H1 (cell line): ENCODE data around the gene TNP1. TPM values are rescaled to one million over a fixed set of nuclear protein-coding genes. Genes with fewer than 3 reads are reported as not detected.

ENCODE experiments used
- CTCF ChIA-PET: fragments of 300-600 bp; sonication (Branson Sonifier 250); formaldehyde crosslinking; loops from one replicate; lab custom pipeline; 2021; ENCODE audit not compliant: partially characterized antibody; lab: Charles Lee
- POLR2A ChIA-PET: fragments of 300-600 bp; sonication (Branson Sonifier 250); formaldehyde crosslinking; loops from one replicate; lab custom pipeline; 2021; ENCODE audit warnings: inconsistent platforms; ENCODE audit not compliant: partially characterized antibody; lab: Charles Lee
- DNase-seq, 2 experiments: peaks; one replicate each; pipeline versions ENCODE4 v3.0.0 to v3.0.0-alpha.2; 2010 to 2022; ENCODE audit warnings: low spot score in 2 of 2, low read depth in 1 of 2, mixed read lengths in 1 of 2
- FAIRE-seq: peaks from 2 replicates; lab custom pipeline; 2011; peaks lifted over from hg19 to GRCh38; lab: Jason Lieb, UNC
- H2AFZ ChIP-seq: 2 replicates; pipeline ENCODE4 v1.8.1; 2012; ENCODE audit warnings: low read length, inconsistent platforms
- H2AK5ac ChIP-seq: 2 replicates; pipeline ENCODE4 v1.6.1; 2013; ENCODE audit warnings: low read depth, low read length
- H2BK120ac ChIP-seq: replicated peaks from 2 replicates; pipeline ENCODE3; 2013; ENCODE audit warnings: low read depth, low read length, inconsistent platforms
- H2BK12ac ChIP-seq: 2 replicates; pipeline ENCODE4 v1.6.1; 2013; ENCODE audit warnings: low read depth, low read length
- H2BK15ac ChIP-seq: 2 replicates; pipeline ENCODE4 v1.6.1; 2013; ENCODE audit warnings: low read length
- H2BK20ac ChIP-seq: 2 replicates; pipeline ENCODE4 v1.6.1; 2013; ENCODE audit warnings: low read length
- H2BK5ac ChIP-seq: 2 replicates; pipeline ENCODE4 v1.6.1; 2013; ENCODE audit warnings: low read depth, low read length
- H3K14ac ChIP-seq: 2 replicates; pipeline ENCODE4 v1.6.1; 2013; ENCODE audit warnings: inconsistent platforms; ENCODE audit not compliant: insufficient read length
- H3K18ac ChIP-seq: 2 replicates; pipeline ENCODE4 v1.6.1; 2013; ENCODE audit warnings: low read length; ENCODE audit errors: extremely low read depth
- H3K23ac ChIP-seq: 2 replicates; pipeline ENCODE4 v1.6.1; 2013; ENCODE audit warnings: inconsistent platforms; ENCODE audit not compliant: insufficient read length
- H3K23me2 ChIP-seq: 2 replicates; pipeline ENCODE4 v1.6.1; 2013; ENCODE audit warnings: low read depth, low read length
- H3K27ac ChIP-seq: 2 replicates; pipeline ENCODE4 v1.6.1; 2011; ENCODE audit warnings: low read depth, low read length, inconsistent platforms
- H3K27me3 ChIP-seq, 4 experiments: replicated peaks in 1 of 4; 1 replicate in 1 of 4; 2 replicates in 3 of 4; pipeline versions ENCODE4 v1.6.1 to v1.8.1; 2011 to 2013; ENCODE audit warnings: low read length in 3 of 4, mild to moderate bottlenecking in 3 of 4, inconsistent platforms in 2 of 4, mixed read lengths in 2 of 4, moderate library complexity in 1 of 4; ENCODE audit not compliant: control insufficient read depth in 3 of 4, insufficient read depth in 3 of 4; ENCODE audit errors: extremely low read depth in 1 of 4
- H3K36me3 ChIP-seq, 4 experiments: 2 replicates each; pipeline versions ENCODE4 v1.6.1 to v1.8.1; 2011 to 2013; ENCODE audit warnings: mild to moderate bottlenecking in 4 of 4, low read length in 3 of 4, moderate library complexity in 2 of 4, control low read depth in 1 of 4, inconsistent platforms in 1 of 4; ENCODE audit not compliant: insufficient read depth in 4 of 4, control insufficient read depth in 2 of 4
- H3K4ac ChIP-seq: replicated peaks from 2 replicates; pipeline ENCODE3; 2013; ENCODE audit warnings: low read length, low read depth, mixed read lengths, inconsistent platforms; ENCODE audit not compliant: insufficient read length
- H3K4me1 ChIP-seq, 4 experiments: replicated peaks in 1 of 4; 1 replicate in 1 of 4; 2 replicates in 3 of 4; pipeline versions ENCODE4 v1.6.1 to v1.8.1; 2011 to 2013; ENCODE audit warnings: low read length in 3 of 4, inconsistent platforms in 2 of 4, mixed read lengths in 1 of 4; ENCODE audit not compliant: insufficient read depth in 4 of 4, control insufficient read depth in 3 of 4
- H3K4me2 ChIP-seq, 2 experiments: 2 replicates each; pipeline versions ENCODE4 v1.6.1 to v1.8.1; 2011 to 2013; ENCODE audit warnings: low read depth in 2 of 2, low read length in 2 of 2, control low read depth in 1 of 2, inconsistent platforms in 1 of 2, mild to moderate bottlenecking in 1 of 2; ENCODE audit not compliant: insufficient read depth in 1 of 2
- H3K4me3 ChIP-seq, 4 experiments: fragments of 200-600, 300-600 bp in 1 of 4; sonication (generic), shearing (Covaris generic), sonication (Bioruptor Twin) in 1 of 4; 2 replicates each; pipeline versions ENCODE4 v1.5.1 to v1.8.1; 2011 to 2016; ENCODE audit warnings: low read length in 4 of 4, low read depth in 3 of 4, control low read depth in 2 of 4, inconsistent platforms in 2 of 4, mild to moderate bottlenecking in 2 of 4, mixed read lengths in 1 of 4, moderate library complexity in 1 of 4; ENCODE audit not compliant: insufficient read depth in 2 of 4; ENCODE audit errors: extremely low read depth in 1 of 4
- H3K56ac ChIP-seq: replicated peaks from 2 replicates; pipeline ENCODE3; 2013; ENCODE audit warnings: low read depth, mild to moderate bottlenecking, mixed read lengths, low read length, inconsistent platforms; ENCODE audit not compliant: insufficient read length
- H3K79me1 ChIP-seq: 2 replicates; pipeline ENCODE4 v1.6.1; 2013; ENCODE audit warnings: low read depth, low read length, control low read depth
- H3K79me2 ChIP-seq, 2 experiments: 2 replicates each; pipeline versions ENCODE4 v1.6.1 to v1.8.1; 2012 to 2013; ENCODE audit warnings: low read length in 2 of 2, mild to moderate bottlenecking in 2 of 2, inconsistent platforms in 1 of 2; ENCODE audit not compliant: insufficient read depth in 2 of 2, control insufficient read depth in 1 of 2
- H3K9ac ChIP-seq, 4 experiments: replicated peaks in 1 of 4; 1 replicate in 1 of 4; 2 replicates in 3 of 4; pipeline versions ENCODE4 v1.6.1 to v1.8.1; 2011 to 2013; ENCODE audit warnings: low read depth in 3 of 4, low read length in 3 of 4, control low read depth in 2 of 4, mild to moderate bottlenecking in 2 of 4, moderate library complexity in 2 of 4, inconsistent platforms in 1 of 4; ENCODE audit errors: extremely low read depth in 1 of 4
- H3K9me3 ChIP-seq, 2 experiments: 2 replicates each; pipeline versions ENCODE4 v1.6.1 to v1.8.1; 2012 to 2013; ENCODE audit warnings: mild to moderate bottlenecking in 2 of 2, moderate library complexity in 2 of 2, control low read depth in 1 of 2, inconsistent platforms in 1 of 2, low read depth in 1 of 2, low read length in 1 of 2, mixed read lengths in 1 of 2; ENCODE audit not compliant: insufficient read depth in 2 of 2
- H4K20me1 ChIP-seq, 2 experiments: replicated peaks in 1 of 2; 2 replicates each; pipeline versions ENCODE3 to v1.8.1; 2011 to 2013; ENCODE audit warnings: inconsistent platforms in 2 of 2, low read length in 2 of 2, mild to moderate bottlenecking in 1 of 2; ENCODE audit not compliant: insufficient read depth in 2 of 2, control insufficient read depth in 1 of 2
- H4K5ac ChIP-seq: 2 replicates; pipeline ENCODE4 v1.6.1; 2013; ENCODE audit warnings: low read length, low read depth, mixed read lengths, inconsistent platforms; ENCODE audit not compliant: insufficient read length
- H4K8ac ChIP-seq: 2 replicates; pipeline ENCODE4 v1.8.0; 2013; ENCODE audit warnings: mild to moderate bottlenecking, moderate library complexity, low read length, inconsistent platforms; ENCODE audit not compliant: insufficient read depth; ENCODE audit errors: extremely low read depth
- H4K91ac ChIP-seq: replicated peaks from 2 replicates; pipeline ENCODE3; 2013; ENCODE audit warnings: low read length, mixed read lengths, inconsistent platforms; ENCODE audit not compliant: insufficient read length
- BACH1 ChIP-seq: IDR thresholded peaks from 2 replicates; pipeline ENCODE4 v1.6.1; 2012; ENCODE audit warnings: low read length, improper control_type of control experiment
- BRCA1 ChIP-seq: IDR thresholded peaks from 2 replicates; pipeline ENCODE4 v1.6.1; 2012; ENCODE audit warnings: low read depth, low read length, improper control_type of control experiment
- CHD1 ChIP-seq: IDR thresholded peaks from 2 replicates; pipeline ENCODE4 v1.6.1; 2012; ENCODE audit warnings: low read depth, low read length, improper control_type of control experiment
- CTCF ChIP-seq, 3 experiments: IDR thresholded peaks; 1 replicate in 2 of 3; 2 replicates in 1 of 3; pipeline versions ENCODE4 v1.5.1 to v1.6.1; 2011; ENCODE audit warnings: low read length in 3 of 3, mild to moderate bottlenecking in 3 of 3, inconsistent platforms in 2 of 3, low read depth in 1 of 3, moderate library complexity in 1 of 3; ENCODE audit not compliant: insufficient read depth in 1 of 3; ENCODE audit errors: control extremely low read depth in 1 of 3
- E2F6 ChIP-seq: IDR thresholded peaks from 2 replicates; pipeline ENCODE4 v1.6.1; 2012; ENCODE audit warnings: inconsistent platforms
- NRF1 ChIP-seq: IDR thresholded peaks from 2 replicates; pipeline ENCODE4 v1.6.1; 2011; ENCODE audit warnings: mild to moderate bottlenecking, low read depth, low read length, improper control_type of control experiment
- POU5F1 ChIP-seq: IDR thresholded peaks from 2 replicates; pipeline ENCODE4 v1.6.1; 2011; ENCODE audit warnings: low read depth, mild to moderate bottlenecking, low read length, moderate library complexity
- RFX5 ChIP-seq: IDR thresholded peaks from 2 replicates; pipeline ENCODE4 v1.6.1; 2011; ENCODE audit warnings: low read depth, low read length, improper control_type of control experiment, borderline replicate concordance
- WGBS, 2 experiments: shearing (Covaris generic) in 1 of 2; methylation state at CpG; one replicate each; pipeline versions ENCODE4 v1.1.6 to v1.1.7; 2013 to 2015; ENCODE audit warnings: low lambda C conversion rate in 2 of 2, mixed read lengths in 2 of 2, inconsistent platforms in 1 of 2, low coverage in 1 of 2, missing lambda C conversion rate in 1 of 2; ENCODE audit not compliant: insufficient replicate concordance in 2 of 2, insufficient coverage in 1 of 2, insufficient read length in 1 of 2; ENCODE audit errors: extremely low coverage in 1 of 2, missing lambda C conversion rate in 1 of 2; 5-methylcytosine and 5-hydroxymethylcytosine counted together
- polyA plus RNA-seq, 7 experiments: library from polyadenylated mRNA; depleted of rRNA in 3 of 7; stranded (reverse) in 5 of 7; unstranded in 2 of 7; fragments of >200 nt in 5 of 7; fragments of 200-250 nt in 2 of 7; gene quantifications; 1 replicate in 5 of 7; 2 replicates in 1 of 7; 4 replicates in 1 of 7; pipeline versions ENCODE4 v1.2.1 to v1.2.3, GENCODE V29; 2011 to 2013; ENCODE audit warnings: missing spikeins in 2 of 7, mixed read lengths in 2 of 7
- total RNA-seq: library from RNA; stranded (reverse); fragmentation: NEBNext Ultra II Directional; extraction: Animal tissue kit (Norgen Biotek cat#: 25700); gene quantifications from 2 replicates; pipeline ENCODE4 v1.2.1, GENCODE V29; 2021
- TF ChIP-seq, protein P1 (sequence below): IDR thresholded peaks from 2 replicates; pipeline ENCODE4 v1.6.1; 2012; ENCODE audit warnings: low read length, inconsistent platforms

TNP1 gene
- total and polyA plus RNA-seq, 2 of the 8 experiments (the other 6 are each of a cell fraction or from before 2014, with no cell fraction given) = not detected

DNA sequence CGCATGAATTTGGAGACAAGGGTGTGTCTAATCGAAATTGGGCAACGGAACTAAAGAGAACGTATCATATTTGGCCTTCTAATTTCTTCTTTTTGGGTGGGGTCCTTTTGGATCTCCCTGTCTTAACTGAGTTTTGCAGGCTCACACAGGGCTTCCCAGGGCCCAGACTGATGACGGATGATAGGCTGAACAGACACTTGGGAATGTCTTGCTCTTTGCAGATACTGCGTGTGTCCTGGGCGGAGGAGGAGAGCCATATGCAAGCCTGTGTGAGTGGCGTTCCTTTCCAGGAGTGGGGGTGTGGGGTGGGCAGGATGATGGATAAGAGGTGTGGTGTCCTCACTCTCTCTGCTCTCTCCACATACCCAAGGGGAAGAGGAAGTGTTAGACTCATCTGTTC lies 40.1 kb downstream of the TNP1 start:
- Histone ChIP-seq H4K5ac (no peak overlapping the region), H3K4ac (no peak overlapping the region), H3K56ac (no peak overlapping the region), H2BK5ac (no peak overlapping the region), H4K20me1 (no peaks in the 10 kb centered on the region), H3K9me3 (no peaks in the 10 kb centered on the region), H3K4me3 (no peak overlapping the region), H3K36me3 (no peaks in the 10 kb centered on the region), H2BK120ac (no peak overlapping the region), H3K27ac (no peak overlapping the region), H2BK20ac (no peak overlapping the region), H3K79me1 (no peaks in the 10 kb centered on the region), H2BK12ac (no peak overlapping the region), H3K14ac (no peak overlapping the region), H2AFZ (no peak overlapping the region), H3K4me2 (no peak overlapping the region), H2BK15ac (no peak overlapping the region), H3K27me3 (no peaks in the 10 kb centered on the region), H4K8ac (no peak overlapping the region), H3K18ac (no peak overlapping the region), H3K4me1 (no peaks in the 10 kb centered on the region), H4K91ac (no peak overlapping the region), H2AK5ac (no peak overlapping the region), H3K23ac (no peak overlapping the region), H3K23me2 (no peaks in the 10 kb centered on the region), H3K9ac (no peak overlapping the region), H3K79me2 (no peaks in the 10 kb centered on the region)
- CTCF ChIA-PET = no interaction called here
- WGBS, 2 experiments = 93% methylated on average over 8 of the region's 8 CpGs; no CpG with 5 or more reads in 1 of the 2 experiments
- POLR2A ChIA-PET = no interaction called here
- DNase-seq (no peak), FAIRE-seq (no peak)
- TF ChIP-seq CHD1 (no peak), CTCF (IDR thresholded peaks at IDR 0.05; ENCODE audit: control extremely low read depth in 1 of 3, insufficient read depth in 1 of 3, low read depth in 1 of 3, low read length in 3 of 3) (no peak), E2F6 (no peak), BRCA1 (no peak), POU5F1 (no peak), RFX5 (no peak), BACH1 (no peak), NRF1 (no peak)
- TF ChIP-seq, protein P1, sequence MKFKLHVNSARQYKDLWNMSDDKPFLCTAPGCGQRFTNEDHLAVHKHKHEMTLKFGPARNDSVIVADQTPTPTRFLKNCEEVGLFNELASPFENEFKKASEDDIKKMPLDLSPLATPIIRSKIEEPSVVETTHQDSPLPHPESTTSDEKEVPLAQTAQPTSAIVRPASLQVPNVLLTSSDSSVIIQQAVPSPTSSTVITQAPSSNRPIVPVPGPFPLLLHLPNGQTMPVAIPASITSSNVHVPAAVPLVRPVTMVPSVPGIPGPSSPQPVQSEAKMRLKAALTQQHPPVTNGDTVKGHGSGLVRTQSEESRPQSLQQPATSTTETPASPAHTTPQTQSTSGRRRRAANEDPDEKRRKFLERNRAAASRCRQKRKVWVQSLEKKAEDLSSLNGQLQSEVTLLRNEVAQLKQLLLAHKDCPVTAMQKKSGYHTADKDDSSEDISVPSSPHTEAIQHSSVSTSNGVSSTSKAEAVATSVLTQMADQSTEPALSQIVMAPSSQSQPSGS = no peak
